Measurements from ENCODE around the gene KCTD7.
"Not testable (repeated sequence)": the region's sequence is repeated elsewhere in the genome, so short reads cannot be mapped to it uniquely, and the experiment has no call there.

The KCTD7 gene

DNA sequence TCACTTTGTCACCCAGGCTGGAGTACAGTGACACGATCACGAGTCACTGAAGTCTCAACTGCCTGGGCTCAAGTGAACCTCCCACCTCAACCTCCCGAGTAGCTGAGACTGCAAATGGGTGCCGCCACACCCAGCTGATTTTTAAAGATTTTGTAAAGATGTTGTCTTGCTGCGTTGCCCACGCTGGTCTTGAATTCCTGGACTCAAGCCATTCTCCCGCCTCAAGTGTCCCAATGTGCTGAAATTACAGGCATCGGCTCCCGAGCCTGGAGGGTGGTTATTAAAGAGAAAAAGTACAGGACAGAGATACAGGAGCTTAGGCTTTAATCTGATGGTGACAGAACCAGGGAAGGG is 55.1 kb downstream of the KCTD7 start:
- no peak for DNase-seq

DNA sequence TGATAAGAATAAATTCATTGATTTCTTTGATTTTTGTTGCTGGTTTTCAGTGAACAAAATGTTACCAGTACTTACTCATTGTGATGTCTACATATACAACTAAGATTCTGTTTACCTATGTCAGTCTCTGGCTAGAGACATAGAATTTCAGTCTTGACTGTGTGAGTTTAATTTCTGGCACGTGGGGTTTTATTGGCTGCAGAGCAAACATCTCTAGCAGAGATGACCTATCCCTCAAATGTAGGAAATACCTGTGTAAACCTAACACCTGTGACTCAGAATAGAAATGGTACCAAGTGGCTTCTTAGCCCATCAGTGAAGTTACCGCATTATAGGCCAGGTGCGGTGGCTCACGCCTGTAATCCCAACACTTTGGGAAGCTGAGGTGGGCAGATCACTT is 57.0 kb downstream of the KCTD7 start:
- DNase-seq: not testable (repeated sequence)

DNA sequence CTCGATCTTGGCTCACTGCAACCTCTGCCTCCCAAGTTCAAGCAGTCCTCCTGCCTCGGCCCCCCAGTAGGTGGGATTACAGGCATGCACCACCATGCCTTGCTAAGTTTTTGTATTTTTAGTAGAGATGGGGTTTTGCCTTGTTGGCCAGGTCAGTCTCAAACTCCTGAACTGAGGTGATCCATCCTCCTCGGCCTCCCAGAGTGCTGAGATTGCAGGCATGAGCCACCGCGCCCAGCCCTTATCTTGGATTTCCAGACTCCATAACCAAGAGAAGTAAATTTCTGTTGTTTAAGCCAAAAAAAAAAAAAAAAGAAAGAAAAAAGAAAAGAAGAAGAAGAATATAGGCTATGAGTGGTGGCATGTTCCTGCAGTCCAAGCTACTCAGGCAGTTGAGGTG is 58.5 kb downstream of the KCTD7 start:
- DNase-seq: no peak

DNA sequence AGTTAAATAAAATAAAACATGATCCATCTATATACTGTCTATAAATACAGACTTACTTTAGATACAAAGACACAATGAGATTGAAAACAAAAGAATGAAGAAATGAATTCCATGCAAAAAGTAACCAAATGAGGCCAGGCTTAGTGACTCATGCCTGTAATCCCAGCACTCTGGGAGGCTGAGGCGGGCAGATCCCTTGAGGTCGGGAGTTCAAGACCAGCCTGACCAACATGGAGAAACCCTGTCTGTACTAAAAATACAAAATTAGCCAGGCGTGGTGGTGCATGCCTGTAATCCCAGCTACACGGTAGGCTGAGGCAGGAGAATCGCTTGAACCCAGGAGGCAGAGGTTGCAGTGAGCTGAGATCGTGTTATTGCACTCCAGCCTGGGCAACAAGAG is 59.0 kb downstream of the KCTD7 start:
- DNase-seq: not testable (repeated sequence)

DNA sequence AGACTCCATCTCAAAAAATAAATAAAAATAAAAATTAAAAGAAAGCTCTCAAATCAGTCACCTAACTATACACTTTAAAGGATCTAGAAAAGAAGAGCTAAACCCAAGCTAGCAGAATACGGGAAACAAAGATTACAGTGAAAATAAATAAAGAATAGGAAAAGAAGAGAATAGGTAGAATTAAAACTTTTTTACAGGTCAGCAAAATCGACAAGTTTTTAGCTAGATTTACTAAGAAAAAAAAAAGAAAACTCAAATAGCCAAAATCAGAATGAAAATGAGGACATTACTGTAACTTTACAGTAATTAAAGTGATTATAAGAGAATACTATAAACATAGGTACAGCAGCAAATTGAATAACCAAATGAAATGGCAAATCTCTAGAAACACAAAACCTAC is 60.4 kb downstream of the KCTD7 start:
- DNase-seq: no peak

DNA sequence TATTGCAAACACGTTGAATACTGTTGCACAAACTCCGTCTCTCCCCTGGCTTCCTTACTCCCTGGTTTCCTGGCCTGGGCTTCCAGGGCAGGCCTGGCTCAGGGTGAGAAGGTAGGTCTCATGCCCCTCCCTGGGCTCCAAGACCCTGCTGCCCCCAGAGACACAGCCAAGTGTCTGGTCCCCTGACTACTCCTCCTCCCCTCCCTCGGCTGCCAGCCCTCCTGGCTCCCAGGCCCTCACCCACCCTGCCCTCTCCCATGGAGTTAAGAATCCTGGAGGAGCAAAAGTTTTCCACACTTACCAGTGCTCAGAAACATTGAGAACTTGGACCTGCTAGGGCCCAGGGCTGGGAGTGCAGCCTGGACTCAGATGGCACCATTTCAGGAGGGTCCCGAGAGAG is 64.7 kb downstream of the KCTD7 start:
- no peak for DNase-seq
